Smooth muscle cell of the pulmonary artery (primary cell): Measurements from ENCODE around the gene CD47. TPM values are rescaled to one million over a fixed set of nuclear protein-coding genes. Genes with fewer than 3 reads are reported as not detected.

Experiments
- total RNA-seq: library from RNA; depleted of rRNA; stranded (reverse); fragments of >200 nt; gene quantifications from 2 replicates; pipeline ENCODE4 v1.2.3, GENCODE V29; 2014

Gene CD47
- total RNA-seq = 61.9 and 90.9 TPM in 2 replicates

GRCh38 chr3:108090701-108091497, at the start of gene CD47:
Gene CD47 (minus strand): TSS chr3:108091031. CDS start chr3:108090908, 123 bp downstream.

Other genes with a start within 250 kb of the CD47 start
- 51.1 and 52.0 TPM in 2 replicates for gene IFT57, start 131.4 kb upstream of the CD47 start, total RNA-seq
- gene HHLA2, start 205.5 kb upstream of the CD47 start, total RNA-seq = not detected in 2 replicates